ENCODE measurements around the gene TLE3.

TLE3 gene

GRCh38 chr15:70081612-70082011, 16.1 kb downstream of the TLE3 start:
- H3K36me3 ChIP-seq (ENCODE audit: control insufficient read depth in 2 of 2, insufficient read depth in 2 of 2, low read length in 2 of 2), result peaks cover 20 to 34% of the 10 kb centered on the region in 2 donors
- no peaks in the 10 kb centered on the region for H3K27me3 ChIP-seq (ENCODE audit: control insufficient read depth in 1 of 2, insufficient read depth in 2 of 2, low read length in 2 of 2)
- no peak overlapping the region for H3K4me3 ChIP-seq (ENCODE audit: low read length in 2 of 2)
- H3K9ac ChIP-seq (ENCODE audit: low read length in 2 of 2), result no peak overlapping the region
- no peak overlapping the region for H3K27ac ChIP-seq (ENCODE audit: low read length)
- H3K4me1 ChIP-seq (ENCODE audit: control insufficient read depth, insufficient read depth, low read length), result peaks cover 20% of the 10 kb centered on the region
- no peaks in the 10 kb centered on the region for H3K9me3 ChIP-seq (ENCODE audit: control insufficient read depth in 2 of 2, low read length in 2 of 2)

GRCh38 chr15:70080347-70080746, 17.4 kb downstream of the TLE3 start:
- Histone ChIP-seq H3K27ac (ENCODE audit: low read length) (no peak overlapping the region), H3K36me3 (ENCODE audit: control insufficient read depth in 2 of 2, insufficient read depth in 2 of 2, low read length in 2 of 2) (peaks cover 25 to 30% of the 10 kb centered on the region in 2 donors), H3K27me3 (ENCODE audit: control insufficient read depth in 1 of 2, insufficient read depth in 2 of 2, low read length in 2 of 2) (no peaks in the 10 kb centered on the region), H3K4me3 (ENCODE audit: low read length in 2 of 2) (no peak overlapping the region), H3K4me1 (ENCODE audit: control insufficient read depth, insufficient read depth, low read length) (peaks cover 20% of the 10 kb centered on the region), H3K9ac (ENCODE audit: low read length in 2 of 2) (no peak overlapping the region), H3K9me3 (ENCODE audit: control insufficient read depth in 2 of 2, low read length in 2 of 2) (no peaks in the 10 kb centered on the region)

GRCh38 chr15:70079888-70080287, 17.8 kb downstream of the TLE3 start:
- peaks cover 29 to 33% of the 10 kb centered on the region in 2 donors for H3K36me3 ChIP-seq (ENCODE audit: control insufficient read depth in 2 of 2, insufficient read depth in 2 of 2, low read length in 2 of 2)
- no peak overlapping the region for H3K4me3 ChIP-seq (ENCODE audit: low read length in 2 of 2)
- no peak overlapping the region for H3K9ac ChIP-seq (ENCODE audit: low read length in 2 of 2)
- H3K27me3 ChIP-seq (ENCODE audit: control insufficient read depth in 1 of 2, insufficient read depth in 2 of 2, low read length in 2 of 2), result no peaks in the 10 kb centered on the region
- H3K4me1 ChIP-seq (ENCODE audit: control insufficient read depth, insufficient read depth, low read length), result peaks cover 20% of the 10 kb centered on the region
- no peaks in the 10 kb centered on the region for H3K9me3 ChIP-seq (ENCODE audit: control insufficient read depth in 2 of 2, low read length in 2 of 2)
- no peak overlapping the region for H3K27ac ChIP-seq (ENCODE audit: low read length)

- H3K27ac ChIP-seq (ENCODE audit: low read length), result no peak overlapping the region
- no peaks in the 10 kb centered on the region for H3K9me3 ChIP-seq (ENCODE audit: control insufficient read depth in 2 of 2, low read length in 2 of 2)
- H3K4me1 ChIP-seq (ENCODE audit: control insufficient read depth, insufficient read depth, low read length), result peaks cover 20% of the 10 kb centered on the region
- no peak overlapping the region for H3K4me3 ChIP-seq (ENCODE audit: low read length in 2 of 2)
- no peaks in the 10 kb centered on the region for H3K27me3 ChIP-seq (ENCODE audit: control insufficient read depth in 1 of 2, insufficient read depth in 2 of 2, low read length in 2 of 2)
- no peak overlapping the region for H3K9ac ChIP-seq (ENCODE audit: low read length in 2 of 2)
- peaks cover 35 to 41% of the 10 kb centered on the region in 2 donors for H3K36me3 ChIP-seq (ENCODE audit: control insufficient read depth in 2 of 2, insufficient read depth in 2 of 2, low read length in 2 of 2)
Observed at GRCh38 chr15:70078578-70079417, 18.9 kb downstream of the TLE3 start.

GRCh38 chr15:70077188-70078147, 20.2 kb downstream of the TLE3 start:
- Histone ChIP-seq H3K36me3 (ENCODE audit: control insufficient read depth in 2 of 2, insufficient read depth in 2 of 2, low read length in 2 of 2) (peaks cover 40 to 53% of the 10 kb centered on the region in 2 donors), H3K9me3 (ENCODE audit: control insufficient read depth in 2 of 2, low read length in 2 of 2) (no peaks in the 10 kb centered on the region), H3K4me3 (ENCODE audit: low read length in 2 of 2) (no peak overlapping the region), H3K27ac (ENCODE audit: low read length) (no peak overlapping the region), H3K27me3 (ENCODE audit: control insufficient read depth in 1 of 2, insufficient read depth in 2 of 2, low read length in 2 of 2) (no peaks in the 10 kb centered on the region), H3K4me1 (ENCODE audit: control insufficient read depth, insufficient read depth, low read length) (peaks cover 20% of the 10 kb centered on the region), H3K9ac (ENCODE audit: low read length in 2 of 2) (no peak overlapping the region)

- Histone ChIP-seq H3K9ac (ENCODE audit: low read length in 2 of 2) (no peak overlapping the region), H3K27me3 (ENCODE audit: control insufficient read depth in 1 of 2, insufficient read depth in 2 of 2, low read length in 2 of 2) (no peaks in the 10 kb centered on the region), H3K4me1 (ENCODE audit: control insufficient read depth, insufficient read depth, low read length) (peaks cover 27% of the 10 kb centered on the region), H3K4me3 (ENCODE audit: low read length in 2 of 2) (no peak overlapping the region), H3K36me3 (ENCODE audit: control insufficient read depth in 2 of 2, insufficient read depth in 2 of 2, low read length in 2 of 2) (peaks cover 37 to 60% of the 10 kb centered on the region in 2 donors), H3K9me3 (ENCODE audit: control insufficient read depth in 2 of 2, low read length in 2 of 2) (no peaks in the 10 kb centered on the region), H3K27ac (ENCODE audit: low read length) (no peak overlapping the region)
Observed at GRCh38 chr15:70074380-70074779, 23.3 kb downstream of the TLE3 start.

GRCh38 chr15:70072479-70072878, 25.2 kb downstream of the TLE3 start:
- H3K9me3 ChIP-seq (ENCODE audit: control insufficient read depth in 2 of 2, low read length in 2 of 2), result no peaks in the 10 kb centered on the region
- H3K27me3 ChIP-seq (ENCODE audit: control insufficient read depth in 1 of 2, insufficient read depth in 2 of 2, low read length in 2 of 2), result no peaks in the 10 kb centered on the region
- peaks cover 18% of the 10 kb centered on the region for H3K4me1 ChIP-seq (ENCODE audit: control insufficient read depth, insufficient read depth, low read length)
- no peak overlapping the region for H3K4me3 ChIP-seq (ENCODE audit: low read length in 2 of 2)
- H3K36me3 ChIP-seq (ENCODE audit: control insufficient read depth in 2 of 2, insufficient read depth in 2 of 2, low read length in 2 of 2), result peaks cover 47 to 69% of the 10 kb centered on the region in 2 donors
- no peak overlapping the region for H3K27ac ChIP-seq (ENCODE audit: low read length)
- no peak overlapping the region for H3K9ac ChIP-seq (ENCODE audit: low read length in 2 of 2)

- Histone ChIP-seq H3K36me3 (ENCODE audit: control insufficient read depth in 2 of 2, insufficient read depth in 2 of 2, low read length in 2 of 2) (peaks cover 47 to 74% of the 10 kb centered on the region in 2 donors), H3K27me3 (ENCODE audit: control insufficient read depth in 1 of 2, insufficient read depth in 2 of 2, low read length in 2 of 2) (no peaks in the 10 kb centered on the region), H3K4me3 (ENCODE audit: low read length in 2 of 2) (no peak overlapping the region), H3K4me1 (ENCODE audit: control insufficient read depth, insufficient read depth, low read length) (peaks cover 13% of the 10 kb centered on the region), H3K9me3 (ENCODE audit: control insufficient read depth in 2 of 2, low read length in 2 of 2) (no peaks in the 10 kb centered on the region), H3K27ac (ENCODE audit: low read length) (no peak overlapping the region), H3K9ac (ENCODE audit: low read length in 2 of 2) (no peak overlapping the region)
Observed at GRCh38 chr15:70071799-70072198, 25.9 kb downstream of the TLE3 start.

- Histone ChIP-seq H3K27ac (ENCODE audit: low read length) (no peak overlapping the region), H3K4me1 (ENCODE audit: control insufficient read depth, insufficient read depth, low read length) (peaks cover 23% of the 10 kb centered on the region), H3K4me3 (ENCODE audit: low read length in 2 of 2) (no peak overlapping the region), H3K36me3 (ENCODE audit: control insufficient read depth in 2 of 2, insufficient read depth in 2 of 2, low read length in 2 of 2) (peaks cover 49 to 72% of the 10 kb centered on the region in 2 donors), H3K9me3 (ENCODE audit: control insufficient read depth in 2 of 2, low read length in 2 of 2) (no peaks in the 10 kb centered on the region), H3K9ac (ENCODE audit: low read length in 2 of 2) (no peak overlapping the region), H3K27me3 (ENCODE audit: control insufficient read depth in 1 of 2, insufficient read depth in 2 of 2, low read length in 2 of 2) (no peaks in the 10 kb centered on the region)
Observed at GRCh38 chr15:70069716-70070115, 28.0 kb downstream of the TLE3 start.

- peaks cover 25% of the 10 kb centered on the region for H3K4me1 ChIP-seq (ENCODE audit: control insufficient read depth, insufficient read depth, low read length)
- no peak overlapping the region for H3K4me3 ChIP-seq (ENCODE audit: low read length in 2 of 2)
- peaks cover 47 to 68% of the 10 kb centered on the region in 2 donors for H3K36me3 ChIP-seq (ENCODE audit: control insufficient read depth in 2 of 2, insufficient read depth in 2 of 2, low read length in 2 of 2)
- no peak overlapping the region for H3K9ac ChIP-seq (ENCODE audit: low read length in 2 of 2)
- no peaks in the 10 kb centered on the region for H3K27me3 ChIP-seq (ENCODE audit: control insufficient read depth in 1 of 2, insufficient read depth in 2 of 2, low read length in 2 of 2)
- H3K9me3 ChIP-seq (ENCODE audit: control insufficient read depth in 2 of 2, low read length in 2 of 2), result no peaks in the 10 kb centered on the region
- no peak overlapping the region for H3K27ac ChIP-seq (ENCODE audit: low read length)
Observed at GRCh38 chr15:70068783-70069565, 28.7 kb downstream of the TLE3 start.

All from stomach smooth muscle (tissue), 2 donors.